Ascending aorta (tissue), 2 donors: ENCODE measurements around the gene STPG1. TPM values are rescaled to one million over a fixed set of nuclear protein-coding genes. Genes with fewer than 3 reads are reported as not detected.

Experiments
- DNase-seq, 2 donors: peaks; one replicate each; pipeline ENCODE4 v3.0.0-alpha.2; 2019; ENCODE audit warnings: low spot score in 2 of 2
- H3K27ac ChIP-seq, 2 donors: fragments of 200-600 bp; sonication (generic); one replicate each; pipeline ENCODE4 v1.5.1; 2016 to 2017; ENCODE audit warnings: mild to moderate bottlenecking in 1 of 2
- H3K27me3 ChIP-seq: fragments of 200-600 bp; sonication (generic); one replicate; pipeline ENCODE4 v1.5.1; 2017
- H3K36me3 ChIP-seq, 2 donors: fragments of 200-600 bp; sonication (generic); one replicate each; pipeline ENCODE4 v1.5.1; 2016
- H3K4me1 ChIP-seq, 2 donors: fragments of 200-600 bp; sonication (generic); one replicate each; pipeline ENCODE4 v1.5.1; 2016 to 2017; ENCODE audit warnings: mild to moderate bottlenecking in 1 of 2
- H3K4me3 ChIP-seq, 2 donors: fragments of 200-600 bp; sonication (generic); one replicate each; pipeline ENCODE4 v1.5.1; 2016 to 2017; ENCODE audit warnings: mild to moderate bottlenecking in 1 of 2
- H3K9me3 ChIP-seq, 2 donors: fragments of 200-600 bp; sonication (generic); one replicate each; pipeline ENCODE4 v1.5.1; 2016
- intact Hi-C: fragments of 100-400 bp; cut with DNase I; formaldehyde crosslinking; loops from one replicate; pipeline ENCODE4 v1.15.1; 2023
- total RNA-seq: library from RNA; depleted of rRNA; stranded (reverse); fragments of >200 nt; gene quantifications from one replicate; pipeline ENCODE4 v1.1.0, GENCODE V29; 2016
- TF ChIP-seq, protein P1 (sequence below), 3 experiments: fragments of 200-600 bp in 2 of 3; fragments of 450-650 bp in 1 of 3; sonication (generic) in 2 of 3; IDR thresholded peaks; one replicate each; pipeline ENCODE4 v1.5.1; 2016 to 2019; ENCODE audit warnings: antibody characterized with exemption in 3 of 3, mild to moderate bottlenecking in 1 of 3, moderate library complexity in 1 of 3

Gene STPG1
- total RNA-seq, 1 donor from 2014 or later, result 11.0 TPM

DNA sequence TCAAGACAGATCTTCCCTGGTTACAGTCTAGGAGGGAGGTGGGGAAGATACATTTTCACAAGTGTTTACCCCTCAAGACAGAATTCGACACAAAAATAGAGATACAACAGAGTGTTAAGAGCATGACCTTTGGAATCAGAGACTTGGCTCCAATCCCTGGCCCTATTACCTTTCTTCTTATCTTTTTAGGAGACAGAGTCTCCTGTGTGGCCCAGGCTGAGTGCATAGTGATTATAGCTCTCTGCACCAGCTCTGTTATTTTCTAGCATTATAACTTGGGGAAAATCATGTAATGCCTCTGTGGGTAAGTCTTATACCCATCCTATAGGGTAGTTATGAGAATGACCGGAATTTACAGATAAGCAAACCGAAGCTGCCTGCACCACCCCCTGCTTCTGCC, 11.9 kb upstream of the STPG1 start:
- H3K4me3 ChIP-seq, result no peak overlapping the region
- no peaks in the 10 kb centered on the region for H3K36me3 ChIP-seq
- no peak for DNase-seq
- no peak overlapping the region for H3K27ac ChIP-seq
- H3K9me3 ChIP-seq, result no peaks in the 10 kb centered on the region
- H3K27me3 ChIP-seq, result no peaks in the 10 kb centered on the region
- TF ChIP-seq, protein P1, sequence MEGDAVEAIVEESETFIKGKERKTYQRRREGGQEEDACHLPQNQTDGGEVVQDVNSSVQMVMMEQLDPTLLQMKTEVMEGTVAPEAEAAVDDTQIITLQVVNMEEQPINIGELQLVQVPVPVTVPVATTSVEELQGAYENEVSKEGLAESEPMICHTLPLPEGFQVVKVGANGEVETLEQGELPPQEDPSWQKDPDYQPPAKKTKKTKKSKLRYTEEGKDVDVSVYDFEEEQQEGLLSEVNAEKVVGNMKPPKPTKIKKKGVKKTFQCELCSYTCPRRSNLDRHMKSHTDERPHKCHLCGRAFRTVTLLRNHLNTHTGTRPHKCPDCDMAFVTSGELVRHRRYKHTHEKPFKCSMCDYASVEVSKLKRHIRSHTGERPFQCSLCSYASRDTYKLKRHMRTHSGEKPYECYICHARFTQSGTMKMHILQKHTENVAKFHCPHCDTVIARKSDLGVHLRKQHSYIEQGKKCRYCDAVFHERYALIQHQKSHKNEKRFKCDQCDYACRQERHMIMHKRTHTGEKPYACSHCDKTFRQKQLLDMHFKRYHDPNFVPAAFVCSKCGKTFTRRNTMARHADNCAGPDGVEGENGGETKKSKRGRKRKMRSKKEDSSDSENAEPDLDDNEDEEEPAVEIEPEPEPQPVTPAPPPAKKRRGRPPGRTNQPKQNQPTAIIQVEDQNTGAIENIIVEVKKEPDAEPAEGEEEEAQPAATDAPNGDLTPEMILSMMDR (IDR thresholded peaks at IDR 0.05), result no peak
- intact Hi-C loops, result no loop called here
- H3K4me1 ChIP-seq, result no peaks in the 10 kb centered on the region

DNA sequence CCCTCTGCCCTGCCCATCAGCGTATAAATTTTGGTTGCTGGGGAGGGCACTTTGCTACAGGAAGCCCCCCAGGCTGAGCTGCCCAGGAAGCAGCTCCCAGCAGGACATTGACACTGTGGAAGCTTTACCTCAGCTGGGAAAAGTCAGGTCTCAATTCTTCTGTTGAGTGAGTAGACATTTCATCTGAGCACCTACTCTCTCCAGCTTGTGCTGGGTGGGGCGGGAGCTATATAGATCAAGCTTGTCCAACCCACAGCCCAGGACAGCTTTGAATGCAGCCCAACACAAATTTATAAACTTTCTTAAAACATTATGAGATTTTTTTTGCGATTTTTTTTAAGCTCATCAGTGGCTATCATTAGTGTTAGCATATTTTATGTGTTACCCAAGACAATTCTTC, 11.4 kb upstream of the STPG1 start:
- Histone ChIP-seq H3K9me3 (no peaks in the 10 kb centered on the region), H3K27ac (no peak overlapping the region), H3K27me3 (no peaks in the 10 kb centered on the region), H3K4me3 (no peak overlapping the region), H3K4me1 (no peaks in the 10 kb centered on the region), H3K36me3 (no peaks in the 10 kb centered on the region)
- TF ChIP-seq, protein P1 (IDR thresholded peaks at IDR 0.05), result no peak
- no peak for DNase-seq
- intact Hi-C loops, result no loop called here

DNA sequence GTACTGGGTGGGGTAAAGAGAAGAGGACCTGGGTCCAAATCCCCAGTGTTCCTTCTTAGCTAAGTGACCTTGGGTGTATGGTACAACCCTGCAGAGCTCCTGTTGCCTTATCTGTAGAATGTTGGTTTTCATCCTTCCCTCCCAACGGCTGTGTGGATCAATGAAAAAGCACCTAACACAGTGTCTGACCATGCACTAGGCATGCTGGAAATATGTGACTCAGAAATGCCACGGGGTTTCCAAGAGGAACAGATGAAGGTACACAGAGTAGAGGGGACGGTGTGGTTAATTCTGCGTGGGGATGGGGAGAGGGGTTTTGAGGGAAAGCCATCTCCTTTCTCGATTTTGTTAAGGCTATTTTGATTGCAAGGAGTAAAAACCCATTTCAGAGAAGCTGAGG, 10.6 kb upstream of the STPG1 start:
- H3K27me3 ChIP-seq, result no peaks in the 10 kb centered on the region
- no peak overlapping the region for H3K4me3 ChIP-seq
- H3K4me1 ChIP-seq, result no peaks in the 10 kb centered on the region
- no peak for DNase-seq
- intact Hi-C loops, result no loop called here
- TF ChIP-seq, protein P1 (IDR thresholded peaks at IDR 0.05), result no peak
- no peaks in the 10 kb centered on the region for H3K9me3 ChIP-seq
- no peak overlapping the region for H3K27ac ChIP-seq
- H3K36me3 ChIP-seq, result no peaks in the 10 kb centered on the region

DNA sequence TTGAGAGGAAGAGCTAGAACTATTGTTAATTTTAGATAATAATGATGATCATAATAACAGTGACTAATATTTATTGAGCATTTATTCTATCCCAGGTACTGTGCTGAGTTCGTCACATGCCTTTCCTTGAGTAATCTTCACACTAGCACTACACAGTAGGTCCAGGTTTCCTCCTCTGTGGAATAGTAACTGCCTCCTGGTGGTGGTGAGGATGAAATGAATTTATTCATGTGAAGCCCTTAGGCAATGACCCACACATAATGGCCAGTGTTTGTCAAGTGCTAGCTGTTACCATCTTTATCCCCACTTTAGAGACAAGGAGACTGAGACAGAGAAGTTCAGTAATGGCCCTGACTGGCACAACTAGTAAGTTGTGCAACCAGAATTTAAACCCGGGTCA, 7.9 kb upstream of the STPG1 start:
- Histone ChIP-seq H3K4me3 (no peak overlapping the region), H3K36me3 (no peaks in the 10 kb centered on the region), H3K27ac (no peak overlapping the region), H3K4me1 (peaks cover 3 to 7% of the 10 kb centered on the region in 2 donors), H3K27me3 (no peaks in the 10 kb centered on the region), H3K9me3 (no peaks in the 10 kb centered on the region)
- no peak for DNase-seq
- intact Hi-C loops, result no loop called here
- TF ChIP-seq, protein P1 (IDR thresholded peaks at IDR 0.05), result no peak

DNA sequence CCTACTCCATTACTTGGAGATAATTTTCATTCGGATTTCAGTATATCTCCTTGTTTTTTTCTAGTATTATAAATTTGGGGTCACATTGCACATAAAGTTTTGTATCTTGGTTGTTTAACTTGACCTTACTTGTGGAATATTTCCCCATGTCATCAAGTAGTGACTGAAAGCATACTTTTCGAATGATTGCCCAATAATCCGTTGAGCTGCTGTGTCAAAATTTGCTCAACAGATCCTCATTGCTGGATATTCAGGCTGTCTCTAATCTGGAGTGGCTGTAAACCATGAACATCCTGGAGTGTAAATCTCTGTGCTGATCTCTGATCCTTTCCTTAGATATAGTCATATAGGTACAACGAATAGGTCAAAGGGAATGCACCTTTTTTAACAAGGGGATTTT, 7.0 kb upstream of the STPG1 start:
- Histone ChIP-seq H3K9me3 (no peaks in the 10 kb centered on the region), H3K27ac (no peak overlapping the region), H3K36me3 (no peaks in the 10 kb centered on the region), H3K4me1 (peaks cover 3 to 12% of the 10 kb centered on the region in 2 donors), H3K4me3 (no peak overlapping the region), H3K27me3 (no peaks in the 10 kb centered on the region)
- TF ChIP-seq, protein P1 (IDR thresholded peaks at IDR 0.05), result no peak
- intact Hi-C loops, result no loop called here
- DNase-seq, result no peak
